ENCODE measurements around the gene NCOA7. TPM values are rescaled to one million over a fixed set of nuclear protein-coding genes. Genes with fewer than 3 reads are reported as not detected.

Gene NCOA7
- total and polyA plus RNA-seq, 9 of the 15 experiments (the other 6 are each of a cell fraction or from before 2014, with no cell fraction given), result 5.8 to 14.6 (median 9.3) TPM

DNA sequence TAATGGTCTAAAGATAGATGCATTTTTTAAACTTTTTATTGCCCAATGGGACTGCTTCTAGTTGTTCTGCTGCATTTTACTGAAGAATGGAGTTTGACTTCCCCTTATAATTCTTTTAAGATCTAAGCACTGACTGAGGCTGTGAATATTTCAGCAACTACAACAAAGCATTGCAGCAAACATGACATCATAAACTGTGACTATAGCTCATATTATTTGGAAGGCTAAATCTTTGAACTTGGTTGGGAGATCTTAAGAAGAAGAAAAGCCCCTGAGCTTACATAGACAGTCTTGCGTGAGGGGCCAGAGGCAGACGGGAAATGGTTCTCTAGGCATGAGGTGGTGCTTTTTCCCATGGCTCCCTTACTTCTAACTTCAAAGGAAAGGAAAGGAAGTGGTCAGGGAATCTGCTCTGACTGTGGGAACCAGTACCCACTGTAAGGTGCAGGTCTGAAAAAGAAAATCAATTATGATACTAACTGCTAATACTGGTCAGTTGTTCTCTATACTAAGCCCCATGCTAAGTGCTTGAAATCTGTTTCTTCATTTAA lies 26.6 kb upstream of the NCOA7 start:
- ChIA-PET POLR2A (interaction anchor here (2.0 kb wide), 1 partner anchor 17 kb away, joined by 5 read pairs; no protein-coding TSS in a partner anchor), CTCF (ENCODE audit: low intra/inter-chr PET ratio) (interaction anchor here (0.8 to 1.2 kb wide), 2 partner anchors 11 to 894 kb away, joined by 3 read pairs; no protein-coding TSS in a partner anchor)
- no peak overlapping the region for H3K27ac ChIP-seq (ENCODE audit: extremely low read depth, low read depth, low read length)
- no peaks in the 10 kb centered on the region for H4K20me1 ChIP-seq (replicated peaks; ENCODE audit: control insufficient read depth, insufficient read depth, low read length)
- no peak for DNase-seq (ENCODE audit: extremely low read depth in 1 of 4, low spot score in 3 of 4)
- 10% methylated on average over 2 of the region's 2 CpGs for WGBS (ENCODE audit: insufficient coverage, low coverage, missing lambda C conversion rate)
- intact Hi-C loops (cut with micrococcal nuclease), result loop anchor here (10.0 kb wide), 1 partner anchor 609 kb away; the partner anchor contains the start of gene TPD52L1
- H3K27me3 ChIP-seq (ENCODE audit: control insufficient read depth in 2 of 2, insufficient read depth in 2 of 2, low read length in 2 of 2), result peaks cover 10 to 11% of the 10 kb centered on the region in 2 experiments
- H3K4me2 ChIP-seq (ENCODE audit: insufficient read depth, low read length), result no peak overlapping the region
- H3K4me1 ChIP-seq (replicated peaks in 1 of 2; ENCODE audit: control insufficient read depth in 2 of 2, insufficient read depth in 2 of 2, low read length in 2 of 2), result peaks cover 5% of the 10 kb centered on the region in 2 experiments; a peak in 4 of 5 replicates
- H3K79me2 ChIP-seq (ENCODE audit: control insufficient read depth, insufficient read depth, low read length), result no peaks in the 10 kb centered on the region
- no peak for FAIRE-seq
- no TSS peak for BruUV-seq (replicated peaks)
- no peaks in the 10 kb centered on the region for H3K36me3 ChIP-seq (ENCODE audit: control insufficient read depth, insufficient read depth, low read length)
- no peak for ATAC-seq
- H2AFZ ChIP-seq (ENCODE audit: low read depth, low read length), result no peak overlapping the region
- H3K9me1 ChIP-seq (ENCODE audit: control insufficient read depth, insufficient read depth, low read length), result no peaks in the 10 kb centered on the region
- in situ Hi-C loops (cut with MboI), result loop anchor here (25.0 kb wide), 1 partner anchor 602 kb away; the partner anchor contains the start of gene TPD52L1
- H3K9ac ChIP-seq (ENCODE audit: insufficient read depth in 1 of 2, low read depth in 2 of 2, low read length in 2 of 2), result no peak overlapping the region
- no peaks in the 10 kb centered on the region for H3K9me3 ChIP-seq (replicated peaks; ENCODE audit: control insufficient read depth, insufficient read depth, low read depth, low read length)
- no peak overlapping the region for H3K4me3 ChIP-seq
- TF ChIP-seq SNIP1 (IDR thresholded peaks at IDR 0.05; ENCODE audit: low read depth), result no peak
- no peak for TF ChIP-seq CEBPG (CRISPR knock-in tag; IDR thresholded peaks at IDR 0.05)
- TF ChIP-seq CEBPG (tag; conservative IDR thresholded peaks at IDR 0.05 in 1 of 2, IDR thresholded peaks at IDR 0.05 in 1 of 2), result no peak
- TF ChIP-seq SMARCC2 (IDR thresholded peaks at IDR 0.05; ENCODE audit: low read depth), result no peak
- TF ChIP-seq CREM (IDR thresholded peaks at IDR 0.05; ENCODE audit: low read depth), result no peak
- TF ChIP-seq ZBED1 (IDR thresholded peaks at IDR 0.05), result no peak
- no peak for TF ChIP-seq PRPF4 (IDR thresholded peaks at IDR 0.05; ENCODE audit: insufficient read depth, low read depth, low read length, poor library complexity, severe bottlenecking)
- TF ChIP-seq CREB3 (tag; conservative IDR thresholded peaks at IDR 0.05; ENCODE audit: low read depth), result no peak
- TF ChIP-seq ZNF253 (CRISPR knock-in tag; conservative IDR thresholded peaks at IDR 0.05), result no peak
- no peak for TF ChIP-seq TBP (optimal IDR thresholded peaks at IDR 0.05; ENCODE audit: low read depth, low read length)
